Lung (tissue), 12 donors: ENCODE results near the gene SH3BP2. TPM values are rescaled to one million over a fixed set of nuclear protein-coding genes. Genes with fewer than 3 reads are reported as not detected.

ENCODE experiments used
- ATAC-seq: fragments of 200-7000 bp; cut with Tn5 transposase; one replicate; pipeline ENCODE4 v1.9.1; 2020; ENCODE audit warnings: moderate number of reproducible peaks; ENCODE audit not compliant: insufficient read depth, low FRiP score
- DNase-seq, 3 donors: peaks; one replicate each; pipeline ENCODE4 v3.0.0-alpha.2; 2013 to 2017
- H3K27ac ChIP-seq, 2 donors: one replicate each; pipeline ENCODE4 v1.5.1; 2013; ENCODE audit warnings: mild to moderate bottlenecking in 2 of 2, moderate library complexity in 2 of 2, control low read depth in 1 of 2, inconsistent platforms in 1 of 2, low read depth in 1 of 2, low read length in 1 of 2
- H3K27me3 ChIP-seq, 3 donors: one replicate each; pipeline ENCODE4 v1.5.1; 2013; ENCODE audit warnings: low read length in 2 of 3; ENCODE audit not compliant: control insufficient read depth in 3 of 3, insufficient read depth in 3 of 3
- H3K36me3 ChIP-seq, 4 donors: one replicate each; pipeline ENCODE4 v1.5.1; 2013; ENCODE audit warnings: low read length in 4 of 4, mild to moderate bottlenecking in 1 of 4, moderate library complexity in 1 of 4; ENCODE audit not compliant: control insufficient read depth in 4 of 4, insufficient read depth in 4 of 4
- H3K4me1 ChIP-seq, 5 donors: one replicate each; pipeline ENCODE4 v1.5.1; 2013; ENCODE audit warnings: low read length in 5 of 5, mild to moderate bottlenecking in 2 of 5, moderate library complexity in 1 of 5; ENCODE audit not compliant: control insufficient read depth in 5 of 5, insufficient read depth in 5 of 5
- H3K4me3 ChIP-seq: one replicate; pipeline ENCODE4 v1.5.1; 2013; ENCODE audit warnings: mild to moderate bottlenecking, control low read depth, moderate library complexity
- H3K9ac ChIP-seq, 2 donors: one replicate each; pipeline ENCODE4 v1.5.1; 2013; ENCODE audit warnings: low read length in 2 of 2, control low read depth in 1 of 2; ENCODE audit not compliant: insufficient read depth in 1 of 2
- H3K9me3 ChIP-seq, 4 donors: one replicate each; pipeline ENCODE4 v1.5.1; 2013; ENCODE audit warnings: low read length in 3 of 4, mild to moderate bottlenecking in 1 of 4, moderate library complexity in 1 of 4; ENCODE audit not compliant: control insufficient read depth in 4 of 4, insufficient read depth in 3 of 4
- WGBS, 2 donors: extraction: QIAGEN DNeasy Blood & Tissue Kit; methylation state at CpG; one replicate each; pipeline ENCODE4 v1.1.7; 2013; 5-methylcytosine and 5-hydroxymethylcytosine counted together
- polyA plus RNA-seq, 2 donors: library from polyadenylated mRNA; stranded (reverse); fragments of 200-250 nt; gene quantifications; one replicate each; pipeline ENCODE4 v1.2.1, GENCODE V29; 2013
- total RNA-seq, 2 donors: library from RNA; depleted of rRNA in 1 of 2; stranded (reverse); fragments of >200 nt in 1 of 2; gene quantifications; one replicate each; pipeline ENCODE4 v1.2.1, GENCODE V29; 2014 to 2021
- TF ChIP-seq, protein P1 (sequence below): IDR thresholded peaks from 2 replicates; pipeline ENCODE4 v1.5.1; 2012; ENCODE audit warnings: mild to moderate bottlenecking; ENCODE audit errors: control extremely low read depth, extremely low read depth
- donor health status: control.
- donor health status: control.
- donor health status: Bipolar disorder and iron deficiency.
- donor health status: healthy.
- donor health status: DM: yes; HTN: yes; CAD: no.

The SH3BP2 gene
- total and polyA plus RNA-seq, 4 donors, result 49.9 to 117 (median 79.8) TPM

DNA sequence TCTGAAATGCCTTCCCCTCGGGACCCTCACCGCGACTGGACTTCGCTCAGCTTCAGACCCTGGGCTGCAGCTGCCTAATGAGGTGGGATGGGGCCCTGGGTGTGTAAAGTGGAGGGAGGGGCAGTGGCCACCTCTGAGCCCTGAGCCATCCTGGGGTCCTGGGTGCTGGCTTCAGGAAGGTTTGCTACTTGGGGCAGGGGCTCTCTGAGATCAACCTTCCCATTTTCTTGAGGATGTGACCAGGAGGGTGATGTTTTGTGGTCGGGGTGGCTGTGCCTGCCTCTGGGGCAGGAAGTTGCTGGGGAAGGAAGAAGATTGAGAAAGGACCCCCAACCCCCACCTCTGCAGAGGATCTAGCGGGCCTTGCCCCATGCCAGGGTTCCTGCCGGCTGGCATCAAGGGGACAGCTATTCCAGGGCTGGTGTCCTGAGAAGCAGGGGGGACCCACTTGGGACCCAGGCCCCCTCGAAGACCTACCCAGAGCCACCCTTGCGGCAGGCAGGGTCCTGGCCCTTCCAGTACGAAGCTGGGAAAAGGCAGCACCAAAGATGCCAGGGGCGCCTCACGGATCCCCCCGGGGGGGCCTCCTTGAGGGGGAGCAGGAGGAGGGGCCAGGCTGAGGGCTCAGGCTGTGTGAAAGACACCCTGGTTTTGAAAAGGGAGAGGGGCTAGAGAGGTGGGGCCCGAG, 6.5 kb downstream of the SH3BP2 start:
- 38 to 56% methylated on average over 14 of the region's 14 CpGs for WGBS, 2 donors
- ATAC-seq, result no peak
- H3K9me3 ChIP-seq, result no peaks in the 10 kb centered on the region
- peaks cover 15 to 75% (median 42%) of the 10 kb centered on the region in 5 donors for H3K4me1 ChIP-seq
- peak in 1 of 3 donors; percentile 12 for DNase-seq
- no peak overlapping the region for H3K9ac ChIP-seq
- TF ChIP-seq, protein P1, sequence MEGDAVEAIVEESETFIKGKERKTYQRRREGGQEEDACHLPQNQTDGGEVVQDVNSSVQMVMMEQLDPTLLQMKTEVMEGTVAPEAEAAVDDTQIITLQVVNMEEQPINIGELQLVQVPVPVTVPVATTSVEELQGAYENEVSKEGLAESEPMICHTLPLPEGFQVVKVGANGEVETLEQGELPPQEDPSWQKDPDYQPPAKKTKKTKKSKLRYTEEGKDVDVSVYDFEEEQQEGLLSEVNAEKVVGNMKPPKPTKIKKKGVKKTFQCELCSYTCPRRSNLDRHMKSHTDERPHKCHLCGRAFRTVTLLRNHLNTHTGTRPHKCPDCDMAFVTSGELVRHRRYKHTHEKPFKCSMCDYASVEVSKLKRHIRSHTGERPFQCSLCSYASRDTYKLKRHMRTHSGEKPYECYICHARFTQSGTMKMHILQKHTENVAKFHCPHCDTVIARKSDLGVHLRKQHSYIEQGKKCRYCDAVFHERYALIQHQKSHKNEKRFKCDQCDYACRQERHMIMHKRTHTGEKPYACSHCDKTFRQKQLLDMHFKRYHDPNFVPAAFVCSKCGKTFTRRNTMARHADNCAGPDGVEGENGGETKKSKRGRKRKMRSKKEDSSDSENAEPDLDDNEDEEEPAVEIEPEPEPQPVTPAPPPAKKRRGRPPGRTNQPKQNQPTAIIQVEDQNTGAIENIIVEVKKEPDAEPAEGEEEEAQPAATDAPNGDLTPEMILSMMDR, result no peak
- H3K4me3 ChIP-seq, result no peak overlapping the region
- no peaks in the 10 kb centered on the region for H3K27me3 ChIP-seq
- peak overlapping the region; percentile 13 to 95 for H3K27ac ChIP-seq
- H3K36me3 ChIP-seq, result peaks cover 0 to 4% (median 0%) of the 10 kb centered on the region in 4 donors

DNA sequence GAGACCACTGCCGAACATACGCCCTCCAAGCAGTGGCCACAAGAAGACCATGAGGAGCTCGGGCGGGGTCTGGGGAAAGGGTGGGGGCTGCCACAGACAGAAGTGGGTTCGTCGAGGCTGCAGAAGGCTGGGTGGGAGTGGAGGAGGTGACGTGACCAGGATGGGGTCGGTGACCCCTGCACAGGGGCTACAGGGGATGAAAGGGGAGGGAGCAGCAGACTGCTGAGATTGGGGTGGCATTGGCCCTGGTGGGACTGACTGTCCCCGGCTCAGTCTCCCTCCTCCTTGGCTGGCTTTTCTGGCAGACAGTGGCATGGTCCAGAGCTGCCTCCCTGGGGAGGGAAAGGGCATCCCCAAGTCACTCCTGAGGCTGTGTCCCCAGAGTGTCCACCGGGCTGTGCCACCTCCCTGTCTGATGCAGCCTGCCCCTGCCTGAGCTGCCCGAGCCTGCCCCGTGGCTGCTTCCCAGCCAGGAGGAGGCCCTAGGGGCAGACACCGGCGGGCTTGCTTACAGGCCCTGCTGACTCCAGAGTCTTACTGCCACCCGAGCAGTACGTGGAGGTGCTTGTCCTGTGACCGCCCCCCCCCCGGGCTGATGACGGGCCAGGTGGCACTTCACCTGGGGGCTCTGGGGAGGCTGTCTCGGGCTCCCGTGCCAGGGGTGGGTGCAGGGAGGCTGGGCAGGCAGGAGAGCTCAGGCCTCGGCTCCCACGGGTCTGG, 7.2 kb downstream of the SH3BP2 start:
- TF ChIP-seq, protein P1, result no peak
- no peaks in the 10 kb centered on the region for H3K27me3 ChIP-seq
- H3K9ac ChIP-seq, result no peak overlapping the region
- H3K9me3 ChIP-seq, result no peaks in the 10 kb centered on the region
- peak overlapping the region; percentile 80 to 95 for H3K27ac ChIP-seq
- 44 to 52% methylated on average over 23 of the region's 23 CpGs for WGBS, 2 donors
- peaks cover 9 to 75% (median 35%) of the 10 kb centered on the region in 5 donors for H3K4me1 ChIP-seq
- DNase-seq, result peak in 1 of 3 donors; percentile 15
- peaks cover 0 to 4% (median 0%) of the 10 kb centered on the region in 4 donors for H3K36me3 ChIP-seq
- no peak overlapping the region for H3K4me3 ChIP-seq
- no peak for ATAC-seq

DNA sequence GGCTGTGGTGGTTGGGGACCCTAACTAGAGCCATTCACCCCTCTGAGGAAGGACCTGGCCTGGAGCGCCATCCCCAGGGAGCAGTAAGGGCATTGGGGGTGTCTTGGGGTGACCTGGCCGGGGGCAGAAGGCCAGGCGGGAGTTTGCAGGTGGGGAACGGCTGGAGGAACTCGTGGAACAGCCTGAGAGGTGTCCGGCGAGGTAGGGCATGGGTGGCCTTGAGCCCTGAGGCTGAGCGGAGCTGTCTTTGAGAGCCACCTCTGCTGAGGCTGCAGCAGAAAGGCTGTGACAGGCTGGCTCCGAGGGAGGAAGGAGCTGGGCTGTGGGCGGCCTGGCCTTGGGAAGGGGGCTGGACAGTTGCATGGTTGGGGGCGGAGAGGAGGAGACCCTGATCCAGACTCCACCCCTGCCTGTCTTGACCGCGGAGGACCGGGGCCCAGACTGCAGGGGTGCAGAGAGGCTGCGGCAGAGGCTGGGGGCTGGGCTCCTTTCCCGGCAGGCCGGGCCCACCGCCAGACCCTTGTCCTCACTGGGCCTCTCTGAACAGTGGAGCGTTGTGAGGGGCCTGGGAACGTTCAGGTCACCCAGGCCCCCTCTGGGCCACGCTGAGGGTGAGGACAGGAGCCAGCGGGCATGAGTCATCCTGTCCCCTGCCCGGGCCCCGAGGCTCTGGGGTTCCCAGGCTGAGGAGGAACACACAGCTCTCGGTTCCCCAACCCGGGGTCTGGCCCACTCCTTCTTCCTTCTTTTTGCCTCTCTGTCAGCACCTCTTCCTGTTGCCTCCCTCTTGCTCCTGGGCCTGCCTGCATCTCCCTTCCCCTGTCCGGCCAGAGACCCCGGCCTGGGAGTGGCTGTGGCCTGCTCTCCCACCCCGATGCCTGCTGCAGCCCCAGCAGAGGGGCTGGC, 8.1 kb downstream of the SH3BP2 start:
- Histone ChIP-seq H3K9me3 (no peaks in the 10 kb centered on the region), H3K27me3 (no peaks in the 10 kb centered on the region), H3K4me3 (peak overlapping the region; percentile 20), H3K36me3 (peaks cover 0 to 4% (median 0%) of the 10 kb centered on the region in 4 donors), H3K4me1 (peaks cover 15 to 75% (median 41%) of the 10 kb centered on the region in 5 donors), H3K27ac (peak overlapping the region; percentile 80 to 95), H3K9ac (peak overlapping the region in 1 of 2 donors; percentile 8)
- ATAC-seq (peak; percentile 22), DNase-seq (peak; percentile 91 to 97 (median 95))
- TF ChIP-seq, protein P1, result no peak
- 15 to 21% methylated on average over 25 to 29 of the region's 29 CpGs for WGBS, 2 donors
